AG10803 (cell line): ENCODE measurements around the gene MAPK8IP3.

ENCODE experiments used
- DNase-seq: peaks from one replicate; pipeline ENCODE4 v3.0.0; 2010; ENCODE audit warnings: low read depth
- H3K4me3 ChIP-seq: 2 replicates; pipeline ENCODE4 v1.5.1; 2011; ENCODE audit warnings: mild to moderate bottlenecking, low read length, control low read depth
- TF ChIP-seq, protein P1 (sequence below): conservative IDR thresholded peaks from 2 replicates; pipeline ENCODE4 v1.5.1; 2011; ENCODE audit warnings: mild to moderate bottlenecking, low read length, control low read depth, inconsistent platforms

MAPK8IP3 gene

DNA sequence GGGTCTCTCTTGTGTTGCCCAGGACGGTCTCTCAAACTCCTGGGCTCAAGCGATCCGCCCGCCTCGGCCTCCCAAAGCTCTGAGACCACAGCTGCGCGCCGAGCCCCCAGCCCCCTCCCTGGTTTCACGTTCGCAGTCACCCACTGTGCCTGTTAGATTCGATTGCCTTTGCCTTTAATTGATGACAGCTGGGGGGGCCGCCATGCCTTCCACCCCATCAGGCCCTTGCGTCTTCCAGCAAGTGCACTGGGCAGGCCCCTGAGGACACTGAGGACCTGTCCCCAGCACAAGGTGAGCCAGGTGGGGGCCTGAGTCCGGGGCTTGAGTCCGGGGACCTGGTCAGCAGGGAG is 84.2 kb downstream of the MAPK8IP3 start:
- DNase-seq, result no peak
- no peak overlapping the region for H3K4me3 ChIP-seq
- TF ChIP-seq, protein P1, sequence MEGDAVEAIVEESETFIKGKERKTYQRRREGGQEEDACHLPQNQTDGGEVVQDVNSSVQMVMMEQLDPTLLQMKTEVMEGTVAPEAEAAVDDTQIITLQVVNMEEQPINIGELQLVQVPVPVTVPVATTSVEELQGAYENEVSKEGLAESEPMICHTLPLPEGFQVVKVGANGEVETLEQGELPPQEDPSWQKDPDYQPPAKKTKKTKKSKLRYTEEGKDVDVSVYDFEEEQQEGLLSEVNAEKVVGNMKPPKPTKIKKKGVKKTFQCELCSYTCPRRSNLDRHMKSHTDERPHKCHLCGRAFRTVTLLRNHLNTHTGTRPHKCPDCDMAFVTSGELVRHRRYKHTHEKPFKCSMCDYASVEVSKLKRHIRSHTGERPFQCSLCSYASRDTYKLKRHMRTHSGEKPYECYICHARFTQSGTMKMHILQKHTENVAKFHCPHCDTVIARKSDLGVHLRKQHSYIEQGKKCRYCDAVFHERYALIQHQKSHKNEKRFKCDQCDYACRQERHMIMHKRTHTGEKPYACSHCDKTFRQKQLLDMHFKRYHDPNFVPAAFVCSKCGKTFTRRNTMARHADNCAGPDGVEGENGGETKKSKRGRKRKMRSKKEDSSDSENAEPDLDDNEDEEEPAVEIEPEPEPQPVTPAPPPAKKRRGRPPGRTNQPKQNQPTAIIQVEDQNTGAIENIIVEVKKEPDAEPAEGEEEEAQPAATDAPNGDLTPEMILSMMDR, result no peak

GRCh38 chr16:1790611-1791255 is 84.7 kb downstream of the MAPK8IP3 start:
- TF ChIP-seq, protein P1, result no peak
- no peak for DNase-seq
- no peak overlapping the region for H3K4me3 ChIP-seq

GRCh38 chr16:1791256-1791942 is 85.4 kb downstream of the MAPK8IP3 start:
- no peak for DNase-seq
- H3K4me3 ChIP-seq, result no peak overlapping the region
- TF ChIP-seq, protein P1, result no peak

DNA sequence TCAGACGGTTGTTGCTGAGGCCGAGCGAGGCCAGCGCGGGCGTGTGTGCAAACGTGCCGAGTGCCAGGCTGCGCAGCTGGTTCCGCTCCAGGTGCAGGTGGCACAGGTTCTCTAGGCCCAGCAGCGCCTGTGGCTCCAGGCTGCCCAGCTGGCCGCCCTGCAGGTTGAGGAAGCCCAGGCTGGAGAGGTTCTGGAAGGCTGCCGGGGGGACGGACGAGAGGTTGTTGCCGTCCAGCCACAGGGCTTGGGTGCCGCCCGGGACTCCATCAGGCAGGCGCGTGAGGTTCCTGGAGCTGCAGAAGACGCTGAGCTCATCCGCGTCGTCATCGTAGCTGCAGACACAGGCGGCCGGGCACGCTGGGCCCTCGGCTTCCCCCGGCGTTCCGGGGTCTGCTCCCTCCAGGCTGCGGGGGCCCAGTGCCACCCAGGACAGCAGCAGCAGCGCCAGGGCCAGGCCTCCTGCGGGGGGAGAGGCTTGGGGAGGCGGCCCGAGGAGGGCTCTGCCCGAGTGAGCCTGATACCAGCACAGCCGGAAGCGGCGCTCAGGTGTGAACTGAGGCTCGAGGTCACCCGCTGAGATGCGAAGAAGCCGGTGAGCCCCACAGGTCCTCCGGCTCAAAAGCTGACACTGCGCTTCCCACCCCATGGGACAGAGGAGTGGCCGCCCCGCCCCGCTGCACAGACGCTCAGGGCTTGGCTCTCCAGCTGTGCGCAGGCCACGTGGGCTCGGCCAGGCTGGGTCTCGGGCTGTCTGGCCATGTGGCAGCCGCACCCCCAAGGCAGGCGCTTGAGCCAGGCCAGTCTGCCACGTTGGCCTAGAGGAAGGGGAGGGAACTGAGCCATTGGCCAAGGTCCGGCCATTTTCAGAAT is 86.2 kb downstream of the MAPK8IP3 start:
- DNase-seq, result no peak
- no peak overlapping the region for H3K4me3 ChIP-seq
- TF ChIP-seq, protein P1, result no peak

DNA sequence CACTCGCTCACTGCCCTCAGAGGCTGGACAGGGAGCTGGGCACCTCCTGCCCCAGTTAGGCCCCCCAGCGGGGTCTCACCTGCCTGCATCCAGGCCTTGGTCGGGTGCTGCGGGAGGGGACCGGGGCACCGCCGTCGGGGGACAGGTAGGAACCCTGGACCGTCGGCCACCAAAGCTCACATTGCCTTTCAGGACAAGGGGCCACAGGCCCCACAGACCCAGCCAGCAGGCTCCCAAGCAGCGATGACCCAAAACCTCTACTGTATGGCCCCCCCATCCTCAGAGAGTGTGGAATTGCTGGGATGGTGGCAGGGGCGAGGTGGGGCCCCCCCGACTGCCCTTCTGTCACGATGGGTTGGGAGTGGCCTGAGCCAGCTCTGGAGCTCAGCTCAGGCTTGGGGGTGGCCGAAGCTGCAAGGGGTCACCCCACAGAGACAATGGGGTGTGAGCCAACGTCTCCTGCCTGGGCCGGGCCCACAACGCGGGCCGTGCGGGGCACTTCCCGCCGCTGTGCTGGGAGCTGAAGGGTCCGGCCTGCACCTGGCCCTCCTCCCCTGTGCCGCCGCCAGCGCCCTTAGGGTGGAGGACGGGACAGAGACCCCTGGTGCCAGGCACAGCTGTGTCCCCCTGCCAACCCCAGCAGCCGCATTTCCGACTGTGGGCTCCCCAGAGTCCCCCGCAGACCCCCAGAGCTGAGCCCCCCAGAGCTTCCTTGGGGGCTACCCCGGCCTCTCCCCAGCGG is 87.0 kb downstream of the MAPK8IP3 start:
- H3K4me3 ChIP-seq, result no peak overlapping the region
- DNase-seq, result no peak
- TF ChIP-seq, protein P1, result no peak

DNA sequence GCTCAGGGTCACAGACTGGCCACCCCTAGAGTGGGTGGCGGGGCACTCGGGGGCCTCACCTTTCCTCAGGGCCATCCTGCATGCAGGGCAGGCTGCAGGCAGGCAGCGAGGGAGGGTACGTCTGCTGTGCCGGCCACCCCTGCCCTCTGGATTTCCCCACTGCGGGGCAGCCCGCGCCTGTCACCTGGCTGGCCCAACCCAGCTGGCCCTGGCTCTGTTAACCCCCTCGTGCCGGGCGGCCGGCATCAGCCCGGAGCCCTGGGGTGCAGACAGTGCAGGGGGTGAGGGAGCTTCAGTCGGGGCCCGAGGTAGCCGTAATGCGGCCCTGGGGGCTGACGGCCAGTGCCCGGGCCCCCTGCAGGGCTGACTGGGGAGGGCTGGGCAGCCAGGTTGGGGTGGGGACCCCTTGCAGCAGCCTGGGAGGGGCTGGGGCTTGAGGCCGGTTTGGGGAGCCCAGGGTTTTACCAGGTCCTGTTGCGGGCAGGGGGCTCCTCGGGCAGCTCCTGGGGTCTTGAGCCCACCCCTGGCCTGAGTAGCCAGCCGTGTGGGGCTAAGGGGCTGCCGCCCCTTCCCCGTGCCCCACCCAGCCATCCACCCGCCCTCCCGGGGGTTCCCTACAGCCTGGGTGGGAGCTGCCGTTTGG is 87.7 kb downstream of the MAPK8IP3 start, which contains the start of gene IGFALS:
Gene IGFALS, minus strand, starts transcription at position 128 of the 643 bp plus-strand sequence. Its CDS starts 53 bp downstream, at position 75.
- TF ChIP-seq, protein P1, result no peak

More for the DNA sequence above, 87.7 kb downstream of the MAPK8IP3 start, which contains the start of gene IGFALS:
- no peak within 1 kb of the TSS for H3K4me3 ChIP-seq
- no peak for DNase-seq
